Measurements from ENCODE around the gene B3GALT4.

The B3GALT4 gene

GRCh38 chr6:33290459-33290858 is 13.5 kb downstream of the B3GALT4 start:
- DNase-seq (ENCODE audit: low spot score) (no peak), ATAC-seq (ENCODE audit: low read depth) (no peak)
- Histone ChIP-seq H3K4me3 (ENCODE audit: severe bottlenecking) (peak overlapping the region; percentile 76), H3K27me3 (ENCODE audit: insufficient read depth, poor library complexity, severe bottlenecking) (no peaks in the 10 kb centered on the region), H3K4me1 (ENCODE audit: insufficient read depth, poor library complexity, severe bottlenecking) (no peaks in the 10 kb centered on the region), H3K9me3 (ENCODE audit: severe bottlenecking) (no peaks in the 10 kb centered on the region), H3K36me3 (ENCODE audit: low read depth) (peaks cover 53% of the 10 kb centered on the region), H3K27ac (ENCODE audit: poor library complexity, severe bottlenecking) (no peak overlapping the region)
- no peak for TF ChIP-seq CTCF (IDR thresholded peaks at IDR 0.05; ENCODE audit: poor library complexity, severe bottlenecking)

GRCh38 chr6:33292996-33293682 is 16.2 kb downstream of the B3GALT4 start:
- Histone ChIP-seq H3K27me3 (ENCODE audit: insufficient read depth, poor library complexity, severe bottlenecking) (no peaks in the 10 kb centered on the region), H3K4me3 (ENCODE audit: severe bottlenecking) (no peak overlapping the region), H3K9me3 (ENCODE audit: severe bottlenecking) (no peaks in the 10 kb centered on the region), H3K27ac (ENCODE audit: poor library complexity, severe bottlenecking) (no peak overlapping the region), H3K36me3 (ENCODE audit: low read depth) (peaks cover 38% of the 10 kb centered on the region), H3K4me1 (ENCODE audit: insufficient read depth, poor library complexity, severe bottlenecking) (no peaks in the 10 kb centered on the region)
- no peak for TF ChIP-seq CTCF (IDR thresholded peaks at IDR 0.05; ENCODE audit: poor library complexity, severe bottlenecking)
- DNase-seq (ENCODE audit: low spot score) = no peak
- no peak for ATAC-seq (ENCODE audit: low read depth)

- H3K27ac ChIP-seq (ENCODE audit: poor library complexity, severe bottlenecking) = no peak overlapping the region
- H3K9me3 ChIP-seq (ENCODE audit: severe bottlenecking) = no peaks in the 10 kb centered on the region
- no peaks in the 10 kb centered on the region for H3K4me1 ChIP-seq (ENCODE audit: insufficient read depth, poor library complexity, severe bottlenecking)
- no peaks in the 10 kb centered on the region for H3K27me3 ChIP-seq (ENCODE audit: insufficient read depth, poor library complexity, severe bottlenecking)
- DNase-seq (ENCODE audit: low spot score) = no peak
- H3K4me3 ChIP-seq (ENCODE audit: severe bottlenecking) = no peak overlapping the region
- no peak for TF ChIP-seq CTCF (IDR thresholded peaks at IDR 0.05; ENCODE audit: poor library complexity, severe bottlenecking)
- ATAC-seq (ENCODE audit: low read depth) = no peak
- peaks cover 38% of the 10 kb centered on the region for H3K36me3 ChIP-seq (ENCODE audit: low read depth)
Observed at GRCh38 chr6:33294086-33294823, 17.3 kb downstream of the B3GALT4 start.

GRCh38 chr6:33295621-33296369 is 18.9 kb downstream of the B3GALT4 start:
- DNase-seq (ENCODE audit: low spot score) (no peak), ATAC-seq (ENCODE audit: low read depth) (no peak)
- no peak overlapping the region for H3K27ac ChIP-seq (ENCODE audit: poor library complexity, severe bottlenecking)
- no peak overlapping the region for H3K4me3 ChIP-seq (ENCODE audit: severe bottlenecking)
- no peaks in the 10 kb centered on the region for H3K9me3 ChIP-seq (ENCODE audit: severe bottlenecking)
- H3K36me3 ChIP-seq (ENCODE audit: low read depth) = peaks cover 34% of the 10 kb centered on the region
- TF ChIP-seq CTCF (IDR thresholded peaks at IDR 0.05; ENCODE audit: poor library complexity, severe bottlenecking) = no peak
- H3K4me1 ChIP-seq (ENCODE audit: insufficient read depth, poor library complexity, severe bottlenecking) = no peaks in the 10 kb centered on the region
- no peaks in the 10 kb centered on the region for H3K27me3 ChIP-seq (ENCODE audit: insufficient read depth, poor library complexity, severe bottlenecking)

Data from RWPE2 (cell line).